GM19395 (cell line): ENCODE data around the gene GRAMD2B.
A peak's percentile ranks its signal among the peaks of the same experiment; 100 is the strongest.

ENCODE experiments used
- ATAC-seq: cut with Tn5 transposase; IDR thresholded peaks from one replicate; pipeline ENCODE4 v1.9.1; 2021; ENCODE audit warnings: mild to moderate bottlenecking, moderate library complexity; ENCODE audit not compliant: unreplicated experiment

Gene GRAMD2B

DNA sequence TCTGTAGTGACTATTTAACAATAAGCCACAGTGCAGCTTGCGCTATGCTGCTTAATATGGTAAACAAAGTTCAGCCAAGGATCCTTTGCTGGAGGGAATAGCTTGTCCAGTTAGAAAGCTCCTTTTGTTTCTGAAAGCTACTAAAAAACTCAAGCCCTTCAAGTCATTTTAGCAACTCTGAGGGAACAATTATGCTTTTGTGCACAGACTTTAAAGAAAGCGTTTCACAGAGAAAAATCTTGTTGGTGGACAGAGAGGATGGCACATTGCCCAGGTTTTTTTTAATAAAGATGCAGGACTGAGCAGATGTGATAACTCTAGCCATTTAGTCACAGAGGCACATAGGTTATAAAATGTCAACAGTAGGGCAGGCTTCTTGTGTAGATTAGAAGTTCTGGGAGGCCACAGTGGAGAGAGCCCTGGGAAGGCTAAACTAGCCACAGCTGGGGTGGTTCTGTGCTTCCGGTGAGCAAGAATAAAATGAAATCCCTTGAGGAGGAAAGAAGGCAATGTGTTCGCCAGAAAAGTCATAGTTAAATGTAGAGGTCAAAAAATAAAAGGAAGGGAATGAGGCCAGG lies 108.4 kb downstream of the GRAMD2B start:
- no peak for ATAC-seq

- no peak for ATAC-seq
These were observed 111.3 kb downstream of the GRAMD2B start for GRCh38 chr5:126534553-126534952.

DNA sequence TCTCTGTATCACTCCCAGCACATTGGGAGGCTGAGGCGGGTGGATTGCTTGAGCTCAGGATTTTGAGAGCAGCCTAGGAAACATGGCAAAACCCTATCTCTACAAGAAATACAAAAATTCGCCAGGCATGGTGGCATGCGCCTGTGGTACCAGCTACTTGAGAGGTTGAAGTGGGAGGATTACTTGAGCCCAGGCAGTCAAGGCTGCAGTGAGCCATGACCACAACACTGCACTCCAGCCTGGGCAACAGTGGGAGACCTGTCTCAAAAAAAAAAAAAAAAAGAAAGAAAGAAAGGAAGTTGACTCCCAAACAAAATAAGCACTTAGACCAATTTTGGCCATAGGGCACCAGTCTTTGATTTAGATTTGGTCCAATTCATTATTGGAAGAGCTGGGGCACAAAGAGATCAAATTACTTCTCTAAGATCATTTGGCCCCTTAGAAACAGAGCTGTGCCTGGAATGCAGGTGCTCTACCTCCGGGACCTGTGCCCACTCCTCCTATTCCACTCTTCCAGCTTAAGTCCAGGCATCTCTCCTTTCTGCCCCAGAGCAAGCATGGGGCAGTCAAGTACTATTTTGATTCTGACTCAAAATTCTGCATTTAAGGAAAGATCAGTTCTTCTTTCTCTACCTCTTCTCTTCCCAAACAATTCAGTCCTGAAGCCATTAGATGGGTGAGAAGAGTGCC lies 112.8 kb downstream of the GRAMD2B start:
- ATAC-seq, result no peak

DNA sequence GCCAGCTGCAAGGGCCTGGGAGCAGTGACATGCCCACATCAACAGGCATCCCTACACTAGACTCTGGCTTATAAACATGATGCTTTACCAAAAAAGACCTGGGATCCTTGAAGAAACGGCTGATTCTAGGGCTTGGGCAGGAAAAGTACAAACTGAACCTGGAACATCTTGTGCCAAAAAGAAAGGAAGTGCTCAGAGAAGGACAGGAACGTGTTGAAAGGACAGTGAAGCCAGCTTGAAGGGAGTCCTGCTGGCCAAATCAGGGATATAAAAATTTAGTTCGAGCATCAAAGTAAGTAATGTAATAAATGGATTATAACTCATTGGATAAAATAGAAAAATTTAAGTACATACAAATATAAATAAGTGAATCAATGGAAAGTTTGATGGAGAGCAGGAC lies 113.7 kb downstream of the GRAMD2B start:
- ATAC-seq, result no peak

DNA sequence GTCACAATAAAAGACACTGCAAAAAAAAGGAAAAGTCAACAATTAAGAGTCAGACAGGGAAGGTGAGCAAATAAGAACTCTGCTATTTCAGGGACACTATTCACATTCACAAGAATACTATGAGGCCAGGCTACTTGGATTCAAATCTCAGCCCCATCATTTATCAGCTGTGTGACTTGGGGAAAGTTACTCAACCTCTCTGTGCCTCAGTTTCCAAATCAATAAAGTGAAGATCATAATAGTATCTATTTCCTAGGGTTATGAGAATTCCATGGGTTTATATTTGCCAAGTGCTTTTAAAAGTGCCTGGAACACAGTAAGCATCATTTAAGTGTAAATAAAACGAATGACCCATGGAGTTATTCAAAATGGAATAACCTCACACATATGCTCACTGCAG lies 115.4 kb downstream of the GRAMD2B start:
- peak; percentile 3 for ATAC-seq

DNA sequence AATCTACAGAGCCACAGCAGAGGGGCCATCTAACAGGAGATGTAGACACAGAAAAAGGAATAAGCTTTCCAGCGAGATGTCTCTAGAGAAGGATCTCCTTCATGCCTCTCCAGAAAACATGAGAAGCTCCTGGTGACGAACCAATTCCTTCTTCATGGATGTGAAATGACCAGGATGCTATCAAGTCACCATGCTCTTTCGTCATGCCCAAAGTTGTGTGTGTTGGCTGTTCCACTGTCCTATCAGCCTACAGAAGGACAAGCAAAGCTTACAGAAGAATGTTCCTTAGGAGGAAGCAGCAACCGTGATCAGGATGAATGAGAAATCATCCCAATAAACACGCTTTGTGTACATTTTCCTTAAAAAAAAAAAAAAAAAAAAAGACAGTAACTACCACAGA lies 117.4 kb downstream of the GRAMD2B start:
- ATAC-seq, result no peak

- ATAC-seq, result peak; percentile 37
These were observed 119.2 kb downstream of the GRAMD2B start for GRCh38 chr5:126542441-126542840.

DNA sequence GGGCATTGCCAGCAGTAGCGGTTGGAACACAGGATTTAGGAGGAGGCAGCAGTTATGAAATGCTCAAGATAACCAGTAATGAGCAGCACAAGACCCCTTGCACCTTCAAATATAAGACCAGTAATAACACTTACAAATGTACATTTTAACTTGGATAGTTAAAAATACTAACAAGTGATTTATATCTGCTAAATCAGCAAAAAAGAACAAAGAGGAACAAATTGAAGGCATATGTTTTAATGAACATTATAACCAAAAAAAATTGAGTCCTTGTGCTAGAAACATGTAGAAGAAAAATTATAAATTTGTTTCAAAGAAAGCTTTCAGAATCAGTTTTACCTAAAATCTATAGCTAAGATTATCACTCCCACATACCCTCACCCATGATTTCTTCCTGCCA lies 119.8 kb downstream of the GRAMD2B start:
- no peak for ATAC-seq

DNA sequence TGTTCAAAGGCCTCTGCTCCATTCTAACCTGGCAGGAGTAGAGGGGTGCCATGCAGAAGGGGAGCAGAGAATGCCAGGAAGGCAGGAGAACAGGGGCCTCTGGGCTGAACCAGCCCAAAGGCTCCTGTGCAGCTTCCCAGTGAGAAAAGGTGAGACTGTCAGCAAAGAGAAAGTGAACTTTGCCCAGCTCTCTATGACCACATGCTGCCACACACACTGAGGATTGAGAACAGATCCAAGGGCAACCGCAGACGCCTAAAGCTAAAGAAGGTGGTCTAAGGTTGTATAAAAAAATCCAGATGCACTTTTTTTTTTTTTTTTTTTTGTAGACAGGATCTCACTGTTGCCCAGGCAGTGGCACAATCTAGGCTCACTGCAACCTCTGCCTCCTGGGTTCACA lies 120.5 kb downstream of the GRAMD2B start:
- ATAC-seq, result no peak
